ENCODE measurements around the gene TMEM63C.

- TF ChIP-seq, protein P1, sequence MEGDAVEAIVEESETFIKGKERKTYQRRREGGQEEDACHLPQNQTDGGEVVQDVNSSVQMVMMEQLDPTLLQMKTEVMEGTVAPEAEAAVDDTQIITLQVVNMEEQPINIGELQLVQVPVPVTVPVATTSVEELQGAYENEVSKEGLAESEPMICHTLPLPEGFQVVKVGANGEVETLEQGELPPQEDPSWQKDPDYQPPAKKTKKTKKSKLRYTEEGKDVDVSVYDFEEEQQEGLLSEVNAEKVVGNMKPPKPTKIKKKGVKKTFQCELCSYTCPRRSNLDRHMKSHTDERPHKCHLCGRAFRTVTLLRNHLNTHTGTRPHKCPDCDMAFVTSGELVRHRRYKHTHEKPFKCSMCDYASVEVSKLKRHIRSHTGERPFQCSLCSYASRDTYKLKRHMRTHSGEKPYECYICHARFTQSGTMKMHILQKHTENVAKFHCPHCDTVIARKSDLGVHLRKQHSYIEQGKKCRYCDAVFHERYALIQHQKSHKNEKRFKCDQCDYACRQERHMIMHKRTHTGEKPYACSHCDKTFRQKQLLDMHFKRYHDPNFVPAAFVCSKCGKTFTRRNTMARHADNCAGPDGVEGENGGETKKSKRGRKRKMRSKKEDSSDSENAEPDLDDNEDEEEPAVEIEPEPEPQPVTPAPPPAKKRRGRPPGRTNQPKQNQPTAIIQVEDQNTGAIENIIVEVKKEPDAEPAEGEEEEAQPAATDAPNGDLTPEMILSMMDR (optimal IDR thresholded peaks at IDR 0.05 in 1 of 3, IDR thresholded peaks at IDR 0.05 in 1 of 3, conservative IDR thresholded peaks at IDR 0.05 in 1 of 3; ENCODE audit: extremely low read depth in 1 of 3, insufficient read depth in 2 of 3, low read length in 3 of 3), result peak in 1 of 3 experiments; percentile 5
- no peak for TF ChIP-seq EZH2 (IDR thresholded peaks at IDR 0.05; ENCODE audit: low read length)
Observed at GRCh38 chr14:77181603-77182437, at the start of gene TMEM63C.
